ENCODE results near the gene SRSF5. TPM values are rescaled to one million over a fixed set of nuclear protein-coding genes. Genes with fewer than 3 reads are reported as not detected.

The SRSF5 gene
- total RNA-seq, 1 experiment from 2014 or later: 288 TPM

DNA sequence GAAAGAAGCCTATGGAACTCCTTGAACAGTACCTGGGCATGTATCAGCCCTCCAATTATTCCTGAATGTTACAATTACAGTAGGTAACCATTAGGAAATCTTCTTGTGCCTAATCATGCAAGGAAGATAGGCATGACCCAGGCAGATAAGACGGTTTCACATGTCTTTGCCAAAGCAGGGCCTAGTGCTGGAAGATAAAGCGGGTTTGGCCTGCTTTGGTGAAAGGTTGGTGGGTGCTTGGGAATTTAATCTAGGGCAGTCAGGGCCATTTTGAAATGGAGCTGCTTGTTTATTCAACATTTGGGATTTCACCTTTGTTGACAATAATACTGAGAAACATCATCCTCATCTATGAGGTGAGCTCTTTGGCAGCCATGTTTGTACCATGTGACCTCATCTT, 12.5 kb upstream of the SRSF5 start (continued):
- TF ChIP-seq, protein P1, sequence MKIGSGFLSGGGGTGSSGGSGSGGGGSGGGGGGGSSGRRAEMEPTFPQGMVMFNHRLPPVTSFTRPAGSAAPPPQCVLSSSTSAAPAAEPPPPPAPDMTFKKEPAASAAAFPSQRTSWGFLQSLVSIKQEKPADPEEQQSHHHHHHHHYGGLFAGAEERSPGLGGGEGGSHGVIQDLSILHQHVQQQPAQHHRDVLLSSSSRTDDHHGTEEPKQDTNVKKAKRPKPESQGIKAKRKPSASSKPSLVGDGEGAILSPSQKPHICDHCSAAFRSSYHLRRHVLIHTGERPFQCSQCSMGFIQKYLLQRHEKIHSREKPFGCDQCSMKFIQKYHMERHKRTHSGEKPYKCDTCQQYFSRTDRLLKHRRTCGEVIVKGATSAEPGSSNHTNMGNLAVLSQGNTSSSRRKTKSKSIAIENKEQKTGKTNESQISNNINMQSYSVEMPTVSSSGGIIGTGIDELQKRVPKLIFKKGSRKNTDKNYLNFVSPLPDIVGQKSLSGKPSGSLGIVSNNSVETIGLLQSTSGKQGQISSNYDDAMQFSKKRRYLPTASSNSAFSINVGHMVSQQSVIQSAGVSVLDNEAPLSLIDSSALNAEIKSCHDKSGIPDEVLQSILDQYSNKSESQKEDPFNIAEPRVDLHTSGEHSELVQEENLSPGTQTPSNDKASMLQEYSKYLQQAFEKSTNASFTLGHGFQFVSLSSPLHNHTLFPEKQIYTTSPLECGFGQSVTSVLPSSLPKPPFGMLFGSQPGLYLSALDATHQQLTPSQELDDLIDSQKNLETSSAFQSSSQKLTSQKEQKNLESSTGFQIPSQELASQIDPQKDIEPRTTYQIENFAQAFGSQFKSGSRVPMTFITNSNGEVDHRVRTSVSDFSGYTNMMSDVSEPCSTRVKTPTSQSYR (CRISPR knock-in tag; IDR thresholded peaks at IDR 0.05): no peak
- TF ChIP-seq, protein P2, sequence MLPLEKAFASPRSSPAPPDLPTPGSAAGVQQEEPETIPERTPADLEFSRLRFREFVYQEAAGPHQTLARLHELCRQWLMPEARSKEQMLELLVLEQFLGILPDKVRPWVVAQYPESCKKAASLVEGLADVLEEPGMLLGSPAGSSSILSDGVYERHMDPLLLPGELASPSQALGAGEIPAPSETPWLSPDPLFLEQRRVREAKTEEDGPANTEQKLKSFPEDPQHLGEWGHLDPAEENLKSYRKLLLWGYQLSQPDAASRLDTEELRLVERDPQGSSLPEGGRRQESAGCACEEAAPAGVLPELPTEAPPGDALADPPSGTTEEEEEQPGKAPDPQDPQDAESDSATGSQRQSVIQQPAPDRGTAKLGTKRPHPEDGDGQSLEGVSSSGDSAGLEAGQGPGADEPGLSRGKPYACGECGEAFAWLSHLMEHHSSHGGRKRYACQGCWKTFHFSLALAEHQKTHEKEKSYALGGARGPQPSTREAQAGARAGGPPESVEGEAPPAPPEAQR (CRISPR knock-in tag; IDR thresholded peaks at IDR 0.05): no peak
- TF ChIP-seq, protein P3, sequence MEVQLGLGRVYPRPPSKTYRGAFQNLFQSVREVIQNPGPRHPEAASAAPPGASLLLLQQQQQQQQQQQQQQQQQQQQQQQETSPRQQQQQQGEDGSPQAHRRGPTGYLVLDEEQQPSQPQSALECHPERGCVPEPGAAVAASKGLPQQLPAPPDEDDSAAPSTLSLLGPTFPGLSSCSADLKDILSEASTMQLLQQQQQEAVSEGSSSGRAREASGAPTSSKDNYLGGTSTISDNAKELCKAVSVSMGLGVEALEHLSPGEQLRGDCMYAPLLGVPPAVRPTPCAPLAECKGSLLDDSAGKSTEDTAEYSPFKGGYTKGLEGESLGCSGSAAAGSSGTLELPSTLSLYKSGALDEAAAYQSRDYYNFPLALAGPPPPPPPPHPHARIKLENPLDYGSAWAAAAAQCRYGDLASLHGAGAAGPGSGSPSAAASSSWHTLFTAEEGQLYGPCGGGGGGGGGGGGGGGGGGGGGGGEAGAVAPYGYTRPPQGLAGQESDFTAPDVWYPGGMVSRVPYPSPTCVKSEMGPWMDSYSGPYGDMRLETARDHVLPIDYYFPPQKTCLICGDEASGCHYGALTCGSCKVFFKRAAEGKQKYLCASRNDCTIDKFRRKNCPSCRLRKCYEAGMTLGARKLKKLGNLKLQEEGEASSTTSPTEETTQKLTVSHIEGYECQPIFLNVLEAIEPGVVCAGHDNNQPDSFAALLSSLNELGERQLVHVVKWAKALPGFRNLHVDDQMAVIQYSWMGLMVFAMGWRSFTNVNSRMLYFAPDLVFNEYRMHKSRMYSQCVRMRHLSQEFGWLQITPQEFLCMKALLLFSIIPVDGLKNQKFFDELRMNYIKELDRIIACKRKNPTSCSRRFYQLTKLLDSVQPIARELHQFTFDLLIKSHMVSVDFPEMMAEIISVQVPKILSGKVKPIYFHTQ (CRISPR knock-in tag; IDR thresholded peaks at IDR 0.05): no peak
- no peak for TF ChIP-seq CREB1 (CRISPR knock-in tag; IDR thresholded peaks at IDR 0.05)
- TF ChIP-seq, protein P4, sequence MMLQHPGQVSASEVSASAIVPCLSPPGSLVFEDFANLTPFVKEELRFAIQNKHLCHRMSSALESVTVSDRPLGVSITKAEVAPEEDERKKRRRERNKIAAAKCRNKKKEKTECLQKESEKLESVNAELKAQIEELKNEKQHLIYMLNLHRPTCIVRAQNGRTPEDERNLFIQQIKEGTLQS (CRISPR knock-in tag; conservative IDR thresholded peaks at IDR 0.05): no peak
- no peak for TF ChIP-seq JAZF1 (CRISPR knock-in tag; IDR thresholded peaks at IDR 0.05)
- TF ChIP-seq, protein P5, sequence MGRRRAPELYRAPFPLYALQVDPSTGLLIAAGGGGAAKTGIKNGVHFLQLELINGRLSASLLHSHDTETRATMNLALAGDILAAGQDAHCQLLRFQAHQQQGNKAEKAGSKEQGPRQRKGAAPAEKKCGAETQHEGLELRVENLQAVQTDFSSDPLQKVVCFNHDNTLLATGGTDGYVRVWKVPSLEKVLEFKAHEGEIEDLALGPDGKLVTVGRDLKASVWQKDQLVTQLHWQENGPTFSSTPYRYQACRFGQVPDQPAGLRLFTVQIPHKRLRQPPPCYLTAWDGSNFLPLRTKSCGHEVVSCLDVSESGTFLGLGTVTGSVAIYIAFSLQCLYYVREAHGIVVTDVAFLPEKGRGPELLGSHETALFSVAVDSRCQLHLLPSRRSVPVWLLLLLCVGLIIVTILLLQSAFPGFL (CRISPR knock-in tag; IDR thresholded peaks at IDR 0.05; ENCODE audit: borderline replicate concordance): no peak
- no peak for TF ChIP-seq ZNF138 (CRISPR knock-in tag; conservative IDR thresholded peaks at IDR 0.05)
- no peak for TF ChIP-seq GTF2I (CRISPR knock-in tag; conservative IDR thresholded peaks at IDR 0.05)
- TF ChIP-seq TEAD1 (CRISPR knock-in tag; IDR thresholded peaks at IDR 0.05): no peak
- no peak for TF ChIP-seq ZNF263 (CRISPR knock-in tag; IDR thresholded peaks at IDR 0.05; ENCODE audit: low read depth)
- no peak for TF ChIP-seq MXD4 (CRISPR knock-in tag; IDR thresholded peaks at IDR 0.05; ENCODE audit: borderline replicate concordance)
- TF ChIP-seq NR3C1 (CRISPR knock-in tag; conservative IDR thresholded peaks at IDR 0.05; ENCODE audit: low read depth): no peak

DNA sequence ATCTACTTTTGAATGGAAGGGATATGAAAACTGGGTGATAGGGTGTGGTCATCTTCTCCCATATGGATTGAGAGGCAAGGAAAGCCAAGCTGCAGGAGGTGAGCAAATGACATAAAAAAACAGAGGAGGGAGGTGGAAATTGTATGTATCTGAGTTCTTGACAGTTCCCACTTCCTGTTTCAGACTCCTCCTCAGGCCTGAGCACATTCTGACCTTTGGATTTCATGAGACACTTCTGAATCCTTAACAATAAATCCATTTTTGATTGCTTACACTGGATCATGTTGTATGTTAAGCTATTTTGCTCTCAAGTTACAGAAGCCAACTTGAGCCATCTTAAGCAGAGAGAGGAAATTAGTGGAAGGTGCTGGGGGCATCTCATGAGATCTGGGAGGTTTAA, 11.6 kb upstream of the SRSF5 start:
- Mint-ChIP-seq H3K9me3 (0 out of 2 replicates have a peak, but pooled peaks cover 5% of the 10 kb centered on the region), H3K4me3 (no peak overlapping the region), H3K36me3 (no peaks in the 10 kb centered on the region), H3K27me3 (ENCODE audit: low read depth) (no peaks in the 10 kb centered on the region), H3K27ac (no peak overlapping the region), H3K4me1 (peaks cover 10% of the 10 kb centered on the region)
- DNase-seq (ENCODE audit: low spot score) (no peak), ATAC-seq (no peak)
- CTCF ChIA-PET: interaction anchor here (0.7 kb wide), 1 partner anchor 72 kb away, joined by 4 read pairs; no protein-coding TSS in a partner anchor
- POLR2A ChIA-PET: no interaction called here
- TF ChIP-seq ZNF416 (CRISPR knock-in tag; IDR thresholded peaks at IDR 0.05) (no peak), CREB1 (CRISPR knock-in tag; IDR thresholded peaks at IDR 0.05) (no peak)

DNA sequence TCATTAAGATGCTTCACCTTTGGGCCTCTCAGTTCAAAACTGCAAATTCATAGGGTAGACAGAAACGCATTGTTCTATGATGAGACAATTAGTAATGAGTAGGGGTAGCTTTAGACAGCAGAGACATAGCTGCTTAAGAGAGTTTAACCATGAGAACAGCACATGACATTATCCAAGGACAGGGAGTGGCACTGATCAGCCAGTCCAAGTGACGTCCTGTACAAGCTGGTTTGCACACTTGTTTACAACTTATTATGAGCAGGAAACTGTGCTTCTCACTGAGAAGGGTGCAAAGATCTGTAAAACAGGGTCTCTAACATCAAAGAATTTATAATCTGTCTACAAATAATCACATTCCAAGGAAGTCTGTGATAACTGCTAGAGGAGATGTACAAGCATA, 11.2 kb upstream of the SRSF5 start:
- Mint-ChIP-seq H3K4me1 (peaks cover 10% of the 10 kb centered on the region), H3K27me3 (ENCODE audit: low read depth) (no peaks in the 10 kb centered on the region), H3K27ac (no peak overlapping the region), H3K4me3 (no peak overlapping the region), H3K36me3 (no peaks in the 10 kb centered on the region), H3K9me3 (0 out of 2 replicates have a peak, but pooled peaks cover 5% of the 10 kb centered on the region)
- ATAC-seq (no peak), DNase-seq (ENCODE audit: low spot score) (no peak)
- ChIA-PET CTCF (no interaction called here), POLR2A (no interaction called here)
- TF ChIP-seq, protein P6, sequence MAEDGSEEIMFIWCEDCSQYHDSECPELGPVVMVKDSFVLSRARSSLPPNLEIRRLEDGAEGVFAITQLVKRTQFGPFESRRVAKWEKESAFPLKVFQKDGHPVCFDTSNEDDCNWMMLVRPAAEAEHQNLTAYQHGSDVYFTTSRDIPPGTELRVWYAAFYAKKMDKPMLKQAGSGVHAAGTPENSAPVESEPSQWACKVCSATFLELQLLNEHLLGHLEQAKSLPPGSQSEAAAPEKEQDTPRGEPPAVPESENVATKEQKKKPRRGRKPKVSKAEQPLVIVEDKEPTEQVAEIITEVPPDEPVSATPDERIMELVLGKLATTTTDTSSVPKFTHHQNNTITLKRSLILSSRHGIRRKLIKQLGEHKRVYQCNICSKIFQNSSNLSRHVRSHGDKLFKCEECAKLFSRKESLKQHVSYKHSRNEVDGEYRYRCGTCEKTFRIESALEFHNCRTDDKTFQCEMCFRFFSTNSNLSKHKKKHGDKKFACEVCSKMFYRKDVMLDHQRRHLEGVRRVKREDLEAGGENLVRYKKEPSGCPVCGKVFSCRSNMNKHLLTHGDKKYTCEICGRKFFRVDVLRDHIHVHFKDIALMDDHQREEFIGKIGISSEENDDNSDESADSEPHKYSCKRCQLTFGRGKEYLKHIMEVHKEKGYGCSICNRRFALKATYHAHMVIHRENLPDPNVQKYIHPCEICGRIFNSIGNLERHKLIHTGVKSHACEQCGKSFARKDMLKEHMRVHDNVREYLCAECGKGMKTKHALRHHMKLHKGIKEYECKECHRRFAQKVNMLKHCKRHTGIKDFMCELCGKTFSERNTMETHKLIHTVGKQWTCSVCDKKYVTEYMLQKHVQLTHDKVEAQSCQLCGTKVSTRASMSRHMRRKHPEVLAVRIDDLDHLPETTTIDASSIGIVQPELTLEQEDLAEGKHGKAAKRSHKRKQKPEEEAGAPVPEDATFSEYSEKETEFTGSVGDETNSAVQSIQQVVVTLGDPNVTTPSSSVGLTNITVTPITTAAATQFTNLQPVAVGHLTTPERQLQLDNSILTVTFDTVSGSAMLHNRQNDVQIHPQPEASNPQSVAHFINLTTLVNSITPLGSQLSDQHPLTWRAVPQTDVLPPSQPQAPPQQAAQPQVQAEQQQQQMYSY (CRISPR knock-in tag; IDR thresholded peaks at IDR 0.05): no peak
- TF ChIP-seq FOXP1 (CRISPR knock-in tag; IDR thresholded peaks at IDR 0.05; ENCODE audit: borderline replicate concordance) (no peak), PRRX2 (CRISPR knock-in tag; IDR thresholded peaks at IDR 0.05) (no peak), ATF1 (CRISPR knock-in tag; IDR thresholded peaks at IDR 0.05) (no peak)
- TF ChIP-seq, protein P1 (CRISPR knock-in tag; IDR thresholded peaks at IDR 0.05): no peak
